ENCODE results near the gene ITGA3. TPM values are rescaled to one million over a fixed set of nuclear protein-coding genes. Genes with fewer than 3 reads are reported as not detected.

ITGA3 gene
- total RNA-seq, 6 experiments from 2014 or later, result 272 to 319 (median 288) TPM

DNA sequence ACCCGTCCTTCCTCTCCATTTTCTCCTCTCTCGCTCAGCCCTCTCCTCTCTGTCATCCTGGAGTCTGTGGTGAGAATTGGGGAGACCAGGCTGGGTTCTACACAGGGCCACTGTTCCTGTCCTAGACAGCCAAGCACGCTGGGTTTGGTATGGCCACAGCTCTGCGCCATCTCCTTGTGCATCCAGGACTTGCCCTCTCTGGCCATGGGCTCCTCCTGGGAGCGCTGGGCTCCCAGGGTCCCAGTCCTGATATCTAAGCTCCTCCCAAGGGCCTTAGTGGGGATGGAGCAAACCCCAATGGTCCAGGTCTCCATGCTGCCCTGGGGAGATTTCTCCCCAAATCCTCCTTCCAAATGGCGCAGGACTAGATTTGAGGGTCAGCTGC, 27.2 kb upstream of the ITGA3 start:
- Mint-ChIP-seq H3K27ac (peak overlapping the region; percentile 97), H3K36me3 (ENCODE audit: low read depth) (no peaks in the 10 kb centered on the region), H3K27me3 (ENCODE audit: insufficient read depth) (no peaks in the 10 kb centered on the region; the same call in 1 of the 2 replicates), H3K4me3 (peak overlapping the region; percentile 88), H3K9me3 (no peaks in the 10 kb centered on the region), H3K4me1 (ENCODE audit: low read depth) (peaks cover 41% of the 10 kb centered on the region)
- TF ChIP-seq CTCF (IDR thresholded peaks at IDR 0.05), result no peak
- no peak for DNase-seq

DNA sequence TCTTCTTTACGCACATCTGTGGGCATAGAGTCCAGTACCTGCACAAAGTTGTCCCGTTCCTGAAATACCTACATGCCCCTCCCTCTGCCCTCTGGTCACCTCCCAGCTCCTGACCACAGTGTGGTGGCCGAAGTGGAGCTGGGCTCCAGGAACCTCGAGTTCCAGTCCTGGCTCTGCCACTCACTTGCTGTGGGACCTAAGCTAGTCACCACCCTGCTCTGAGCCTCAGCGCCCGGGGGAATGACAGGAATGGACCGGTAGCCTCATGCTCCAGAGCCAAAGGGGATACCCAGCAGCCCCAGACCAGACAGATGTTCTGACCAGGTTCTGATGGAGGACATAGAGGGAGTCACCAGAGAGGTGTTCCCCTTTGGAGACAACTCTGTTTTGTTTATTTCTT, 26.7 kb upstream of the ITGA3 start:
- Mint-ChIP-seq H3K36me3 (ENCODE audit: low read depth) (no peaks in the 10 kb centered on the region), H3K27me3 (ENCODE audit: insufficient read depth) (no peaks in the 10 kb centered on the region; the same call in 1 of the 2 replicates), H3K4me3 (no peak overlapping the region), H3K27ac (peak overlapping the region; percentile 97), H3K9me3 (no peaks in the 10 kb centered on the region), H3K4me1 (ENCODE audit: low read depth) (peaks cover 45% of the 10 kb centered on the region)
- no peak for DNase-seq
- no peak for TF ChIP-seq CTCF (IDR thresholded peaks at IDR 0.05)

DNA sequence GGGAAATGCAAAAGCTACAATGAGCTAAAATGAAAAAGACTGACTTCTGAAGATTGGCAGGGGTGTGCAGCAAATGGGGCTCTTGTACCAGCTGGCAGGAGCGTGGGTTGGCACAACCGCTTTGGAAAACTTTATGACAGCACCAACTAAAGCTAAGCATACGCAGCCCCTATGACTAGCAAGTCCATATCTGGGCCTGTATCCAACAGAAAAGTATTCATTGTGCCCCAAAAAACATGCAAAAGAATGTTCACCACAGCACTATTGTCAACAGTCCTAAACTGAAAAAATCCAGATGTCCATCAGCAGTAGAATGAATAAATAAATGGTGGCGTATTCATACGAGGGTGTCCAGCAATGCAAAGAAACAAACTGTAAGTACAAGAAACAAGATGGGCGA, 22.6 kb upstream of the ITGA3 start:
- no peak for TF ChIP-seq CTCF (IDR thresholded peaks at IDR 0.05)
- no peaks in the 10 kb centered on the region for H3K9me3 Mint-ChIP-seq
- no peak for DNase-seq
- no peaks in the 10 kb centered on the region for H3K36me3 Mint-ChIP-seq (ENCODE audit: low read depth)
- H3K27ac Mint-ChIP-seq, result no peak overlapping the region
- no peaks in the 10 kb centered on the region; the same call in 1 of the 2 replicates for H3K27me3 Mint-ChIP-seq (ENCODE audit: insufficient read depth)
- H3K4me1 Mint-ChIP-seq (ENCODE audit: low read depth), result peaks cover 58% of the 10 kb centered on the region
- no peak overlapping the region for H3K4me3 Mint-ChIP-seq

DNA sequence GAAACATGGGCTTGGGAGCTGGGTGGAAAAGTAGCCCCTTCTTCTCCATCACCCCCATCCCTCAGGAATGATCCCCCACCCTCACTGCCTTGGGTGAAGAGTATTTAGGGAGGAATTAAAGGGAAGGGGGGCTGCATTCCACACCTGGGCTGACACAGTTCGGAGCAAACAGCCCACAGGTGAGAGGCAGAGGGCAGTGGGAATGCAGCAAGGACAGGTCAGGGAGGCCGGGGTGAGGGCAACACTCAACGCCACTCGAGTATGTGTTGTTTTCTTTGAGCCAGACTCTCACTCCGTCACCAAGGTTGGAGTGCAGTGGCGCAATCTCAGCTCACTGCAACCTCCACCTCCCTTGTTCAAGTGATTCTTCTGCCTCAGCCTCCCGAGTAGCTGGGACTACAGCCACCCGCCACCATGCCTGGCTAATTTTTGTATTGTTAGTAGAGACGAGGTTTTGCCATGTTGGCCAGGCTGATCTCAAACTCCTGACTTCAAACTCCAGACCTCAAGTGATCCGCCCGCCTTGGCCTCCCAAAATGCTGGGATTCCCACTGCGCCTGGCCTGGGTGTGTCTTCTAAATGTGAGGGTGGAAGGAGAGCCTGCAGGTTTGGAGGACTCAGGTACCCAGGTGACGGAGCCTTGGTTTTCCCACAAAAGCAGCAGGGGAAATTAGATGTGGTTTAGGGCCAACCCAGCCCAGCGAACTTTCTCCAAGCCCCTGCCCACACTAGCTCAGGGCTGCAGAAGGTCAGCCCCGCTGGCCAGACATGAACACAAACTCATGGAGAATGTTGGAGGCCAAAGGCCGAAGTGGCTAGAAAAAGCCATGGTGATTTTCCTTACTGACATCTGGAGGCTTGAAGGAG, 21.2 kb upstream of the ITGA3 start:
- Mint-ChIP-seq H3K4me1 (ENCODE audit: low read depth) (peaks cover 51% of the 10 kb centered on the region), H3K27ac (no peak overlapping the region), H3K9me3 (no peaks in the 10 kb centered on the region), H3K36me3 (ENCODE audit: low read depth) (no peaks in the 10 kb centered on the region), H3K4me3 (no peak overlapping the region), H3K27me3 (ENCODE audit: insufficient read depth) (no peaks in the 10 kb centered on the region; the same call in 1 of the 2 replicates)
- no peak for TF ChIP-seq CTCF (IDR thresholded peaks at IDR 0.05)
- DNase-seq, result no peak

DNA sequence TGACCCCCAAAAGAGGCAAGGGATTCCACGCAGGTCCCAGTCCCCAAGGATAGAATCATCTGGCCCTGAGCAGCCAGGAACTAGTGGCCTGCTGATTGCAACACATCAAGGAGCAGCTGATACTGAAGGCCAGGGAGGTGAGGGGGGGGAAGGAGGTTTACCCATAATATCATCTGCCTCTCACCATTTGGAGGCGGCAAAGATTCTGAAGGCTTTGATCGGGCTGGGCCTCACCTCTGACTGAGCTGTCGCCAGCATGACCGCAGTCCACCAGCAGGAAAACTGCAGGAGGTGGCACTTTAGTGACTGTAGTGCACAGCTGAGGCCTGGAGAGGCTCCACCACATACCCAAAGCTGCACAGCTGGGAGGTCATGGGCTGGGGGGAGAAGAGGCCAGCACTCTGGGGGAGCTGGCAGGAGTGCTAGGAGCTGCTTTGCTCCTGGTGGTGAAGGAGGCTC, 20.5 kb upstream of the ITGA3 start:
- Mint-ChIP-seq H3K27me3 (ENCODE audit: insufficient read depth) (no peaks in the 10 kb centered on the region; the same call in 1 of the 2 replicates), H3K9me3 (no peaks in the 10 kb centered on the region), H3K36me3 (ENCODE audit: low read depth) (no peaks in the 10 kb centered on the region), H3K4me1 (ENCODE audit: low read depth) (peaks cover 51% of the 10 kb centered on the region), H3K27ac (no peak overlapping the region), H3K4me3 (no peak overlapping the region)
- TF ChIP-seq CTCF (IDR thresholded peaks at IDR 0.05), result no peak; the same call in 1 of the 2 replicates
- DNase-seq, result no peak

Measured in HFFc6 (cell line).